VCaP (cell line): ENCODE data around the gene MACROD2.
A peak's percentile ranks its signal among the peaks of the same experiment; 100 is the strongest.

Experiments
- H3K27ac ChIP-seq: fragments of 450-650 bp; 2 replicates; pipeline ENCODE4 v1.5.1; 2017
- CTCF ChIP-seq: fragments of 450-650 bp; conservative IDR thresholded peaks from 2 replicates; pipeline ENCODE4 v1.5.1; 2017; ENCODE audit warnings: mild to moderate bottlenecking, moderate library complexity

MACROD2 gene

GRCh38 chr20:14948416-14948815 lies 953.1 kb downstream of the MACROD2 start:
- no peak overlapping the region for H3K27ac ChIP-seq
- peak; percentile 57 for TF ChIP-seq CTCF

- no peak for TF ChIP-seq CTCF
- H3K27ac ChIP-seq = no peak overlapping the region
Measured at GRCh38 chr20:14950633-14951032, 955.3 kb downstream of the MACROD2 start.

GRCh38 chr20:14951105-14951504 lies 955.8 kb downstream of the MACROD2 start:
- no peak for TF ChIP-seq CTCF
- no peak overlapping the region for H3K27ac ChIP-seq

- no peak overlapping the region for H3K27ac ChIP-seq
Measured at GRCh38 chr20:14951707-14952418, 956.5 kb downstream of the MACROD2 start.

GRCh38 chr20:14953736-14954135 lies 958.4 kb downstream of the MACROD2 start:
- no peak for TF ChIP-seq CTCF
- no peak overlapping the region for H3K27ac ChIP-seq

More at GRCh38 chr20:14951707-14952418, 956.5 kb downstream of the MACROD2 start:
- TF ChIP-seq CTCF = no peak

- no peak overlapping the region for H3K27ac ChIP-seq
- no peak for TF ChIP-seq CTCF
Measured at GRCh38 chr20:14955399-14955798, 960.1 kb downstream of the MACROD2 start.

GRCh38 chr20:14956026-14956425 lies 960.7 kb downstream of the MACROD2 start:
- no peak for TF ChIP-seq CTCF
- no peak overlapping the region for H3K27ac ChIP-seq
